GM12891 (cell line): Measurements from ENCODE around the gene METRNL.

Experiments
- PAX5 ChIP-seq: IDR thresholded peaks from 2 replicates; pipeline ENCODE4 v1.6.1; 2011; ENCODE audit warnings: low read length, moderate library complexity, mild to moderate bottlenecking; ENCODE audit not compliant: insufficient read depth, severe bottlenecking
- POLR2A ChIP-seq: IDR thresholded peaks from 2 replicates; pipeline ENCODE4 v1.6.1; 2011; ENCODE audit warnings: low read depth, low read length, control low read depth
- POLR2AphosphoS5 ChIP-seq: IDR thresholded peaks from 2 replicates; pipeline ENCODE4 v1.6.1; 2011; ENCODE audit warnings: low read depth, low read length, control low read depth
- POU2F2 ChIP-seq: IDR thresholded peaks from 2 replicates; pipeline ENCODE4 v1.6.1; 2011; ENCODE audit warnings: low read depth, mild to moderate bottlenecking, control low read depth, low read length, moderate library complexity
- SPI1 ChIP-seq: IDR thresholded peaks from 2 replicates; pipeline ENCODE4 v1.6.1; 2011; ENCODE audit warnings: low read depth, low read length, control low read depth
- TAF1 ChIP-seq: IDR thresholded peaks from 2 replicates; pipeline ENCODE4 v1.6.1; 2011; ENCODE audit warnings: low read depth, low read length, control low read depth

- no peak for TF ChIP-seq TAF1
- no peak for TF ChIP-seq POLR2A
- TF ChIP-seq POLR2AphosphoS5, result no peak
- no peak for TF ChIP-seq SPI1
- no peak for TF ChIP-seq PAX5
- TF ChIP-seq POU2F2, result no peak
Observed at GRCh38 chr17:83116311-83116771, 36.9 kb downstream of the METRNL start.
